Fibroblast of the aortic adventitia (primary cell): Measurements from ENCODE around the gene CAMK1D. TPM values are rescaled to one million over a fixed set of nuclear protein-coding genes. Genes with fewer than 3 reads are reported as not detected.

Source experiments
- DNase-seq: peaks from one replicate; pipeline ENCODE4 v3.0.0-alpha.2; 2010; ENCODE audit warnings: low read depth
- H3K4me3 ChIP-seq: 2 replicates; pipeline ENCODE4 v1.5.1; 2011; ENCODE audit warnings: low read depth, mild to moderate bottlenecking, control low read depth, low read length, moderate library complexity
- CTCF ChIP-seq: IDR thresholded peaks from 2 replicates; pipeline ENCODE4 v1.5.1; 2011; ENCODE audit warnings: mild to moderate bottlenecking, low read length, control low read depth, inconsistent platforms; ENCODE audit not compliant: insufficient read depth
- total RNA-seq: library from RNA; depleted of rRNA; stranded (reverse); fragments of >200 nt; gene quantifications from 2 replicates; pipeline ENCODE4 v1.2.3, GENCODE V29; 2012; ENCODE audit warnings: low replicate concordance

Gene CAMK1D
- total RNA-seq, 1 donor, result 9.8 TPM

GRCh38 chr10:12832096-12832495 is 482.7 kb downstream of the CAMK1D start:
- H3K4me3 ChIP-seq, result no peak overlapping the region
- no peak for DNase-seq
- TF ChIP-seq CTCF, result no peak

GRCh38 chr10:12833451-12833850 is 484.1 kb downstream of the CAMK1D start:
- DNase-seq, result no peak
- no peak for TF ChIP-seq CTCF
- no peak overlapping the region for H3K4me3 ChIP-seq

- TF ChIP-seq CTCF, result no peak
- no peak for DNase-seq
These were observed 484.8 kb downstream of the CAMK1D start for GRCh38 chr10:12834116-12834665.

GRCh38 chr10:12834721-12835120 is 485.4 kb downstream of the CAMK1D start:
- DNase-seq, result no peak
- no peak overlapping the region for H3K4me3 ChIP-seq
- TF ChIP-seq CTCF, result no peak

More at GRCh38 chr10:12834116-12834665, 484.8 kb downstream of the CAMK1D start:
- H3K4me3 ChIP-seq, result no peak overlapping the region

GRCh38 chr10:12835709-12836108 is 486.4 kb downstream of the CAMK1D start:
- peak; percentile 78 for DNase-seq
- TF ChIP-seq CTCF, result no peak
- no peak overlapping the region for H3K4me3 ChIP-seq

- H3K4me3 ChIP-seq, result no peak overlapping the region
- no peak for TF ChIP-seq CTCF
- DNase-seq, result no peak
These were observed 489.0 kb downstream of the CAMK1D start for GRCh38 chr10:12838366-12838765.
